Measurements from ENCODE around the gene CISH. TPM values are rescaled to one million over a fixed set of nuclear protein-coding genes. Genes with fewer than 3 reads are reported as not detected.

Gene CISH
- total and polyA plus RNA-seq, 10 of the 15 experiments (the other 5 are each of a cell fraction or from before 2014, with no cell fraction given): 0.21 to 4.4 (median 1.8) TPM

- TF ChIP-seq NFIC (IDR thresholded peaks at IDR 0.05; ENCODE audit: low read depth, low read length): no peak
- TF ChIP-seq SREBF1 (IDR thresholded peaks at IDR 0.05; ENCODE audit: low read length): no peak
- no peak for TF ChIP-seq ZNF207 (IDR thresholded peaks at IDR 0.05; ENCODE audit: borderline replicate concordance)
- no peak for TF ChIP-seq E2F4 (IDR thresholded peaks at IDR 0.05; ENCODE audit: low read depth, low read length)
- ChIA-PET CTCF (interaction anchor here (2.3 to 4.8 kb wide), 4 partner anchors 9 to 13 kb away, joined by 7 to 42 read pairs (median 14); partner anchors contain the start of gene CISH), POLR2A (interaction anchor here (0.5 to 7.6 kb wide), 5 partner anchors 10 to 32 kb away, joined by 3 to 65 read pairs (median 10); partner anchors contain the start of genes C3orf18, CISH and HEMK1), SMC1A (ENCODE audit: uncharacterized antibody, unreplicated experiment) (interaction anchor here (1.4 to 3.3 kb wide), 3 partner anchors 10 to 16 kb away, joined by 5 to 15 read pairs (median 11); partner anchors contain the start of gene CISH), RAD21 (ENCODE audit: unreplicated experiment) (interaction anchor here (1.0 to 3.0 kb wide), 3 partner anchors 10 to 31 kb away, joined by 4 to 32 read pairs (median 6); partner anchors contain the start of gene HEMK1)
- Histone ChIP-seq H3K4me2 (ENCODE audit: control insufficient read depth, insufficient read depth) (no peak overlapping the region; the same call in 1 of the 2 replicates), H3K79me2 (ENCODE audit: control insufficient read depth, insufficient read depth, low read length) (no peaks in the 10 kb centered on the region), H3K9ac (ENCODE audit: control insufficient read depth, insufficient read depth, low read length) (no peak overlapping the region), H3K27me3 (replicated peaks in 1 of 2; ENCODE audit: control insufficient read depth in 2 of 2, insufficient read depth in 2 of 2, low read length in 1 of 2) (no peaks in the 10 kb centered on the region), H2AFZ (ENCODE audit: control insufficient read depth, low read depth, low read length) (peak overlapping the region; percentile 83), H3K9me3 (replicated peaks; ENCODE audit: control insufficient read depth, insufficient read depth, low read length) (no peaks in the 10 kb centered on the region), H3K36me3 (ENCODE audit: control insufficient read depth in 2 of 2, insufficient read depth in 2 of 2, low read length in 1 of 2) (no peaks in the 10 kb centered on the region), H4K20me1 (ENCODE audit: control insufficient read depth, insufficient read depth) (no peaks in the 10 kb centered on the region), H3K4me1 (ENCODE audit: control insufficient read depth, insufficient read depth, low read length) (peaks cover 18% of the 10 kb centered on the region), H3K27ac (ENCODE audit: control insufficient read depth, insufficient read depth) (no peak overlapping the region), H3K4me3 (no peak overlapping the region)
- BruUV-seq (replicated peaks): no TSS peak
- intact Hi-C loops (cut with micrococcal nuclease; ENCODE audit: unreplicated experiment): no loop called here
- DNase-seq (ENCODE audit: low read depth, low spot score) (no peak), FAIRE-seq (no peak), ATAC-seq (no peak)
- WGBS (ENCODE audit: insufficient coverage, insufficient replicate concordance, low lambda C conversion rate, missing lambda C conversion rate): 34% methylated on average over 9 of the region's 9 CpGs
- in situ Hi-C loops (cut with MboI): loop anchor here (25.0 kb wide), 1 partner anchor 1087 kb away; no protein-coding TSS in a partner anchor
These were observed 11.3 kb downstream of the CISH start for GRCh38 chr3:50600141-50600753.

All from GM12878 (cell line).